A549 (cell line): ENCODE results near the gene TPPP2. TPM values are rescaled to one million over a fixed set of nuclear protein-coding genes. Genes with fewer than 3 reads are reported as not detected.
A peak's percentile ranks its signal among the peaks of the same experiment; 100 is the strongest.
"Not testable (repeated sequence)": the region's sequence is repeated elsewhere in the genome, so short reads cannot be mapped to it uniquely, and the experiment has no call there.

Experiments used
- ATAC-seq, 2 experiments: fragments of 200-7000 bp in 1 of 2; fragments of >200 bp in 1 of 2; cut with Nextera tagmentation in 1 of 2; cut with Tn5 transposase in 1 of 2; 3 replicates each; pipeline versions ENCODE4 v1.8.0 to v1.9.1; 2018 to 2020; ENCODE audit warnings: mild to moderate bottlenecking in 1 of 2, moderate library complexity in 1 of 2
- CTCF ChIA-PET: fragments of 300-600 bp; sonication (Branson Sonifier 250); formaldehyde crosslinking; extraction: SDS; loops from one replicate; lab custom pipeline; 2021; ENCODE audit warnings: antibody characterized with exemption, inconsistent platforms; lab: Yijun Ruan, JAX
- POLR2A ChIA-PET: fragments of 350-600 bp; formaldehyde crosslinking; extraction: SDS; loops from one replicate; lab custom pipeline; 2021; ENCODE audit warnings: antibody characterized with exemption, inconsistent platforms; lab: Yijun Ruan, JAX
- DNase-seq, 2 experiments: peaks; one replicate each; pipeline versions ENCODE4 v3.0.0 to v3.0.0-alpha.2; 2011 to 2016; ENCODE audit warnings: low read depth in 1 of 2, low spot score in 1 of 2
- FAIRE-seq: peaks from 2 replicates; lab custom pipeline; 2011; peaks lifted over from hg19 to GRCh38; lab: Jason Lieb, UNC
- H3K27ac ChIP-seq, 2 experiments: fragments of >200 bp; sonication (Bioruptor Twin); formaldehyde crosslinking; 3 replicates each; pipeline ENCODE4 v1.5.1; 2016 to 2017
- H3K4me1 ChIP-seq: fragments of >200 bp; sonication (Bioruptor Twin); formaldehyde crosslinking; 3 replicates; pipeline ENCODE4 v1.6.1; 2016
- H3K4me2 ChIP-seq: fragments of >200 bp; sonication (Bioruptor Twin); formaldehyde crosslinking; 3 replicates; pipeline ENCODE4 v1.6.1; 2016
- H3K4me3 ChIP-seq: fragments of >200 bp; sonication (Bioruptor Twin); formaldehyde crosslinking; 3 replicates; pipeline ENCODE4 v1.5.1; 2016
- H3K9me3 ChIP-seq: fragments of >200 bp; sonication (Bioruptor Twin); formaldehyde crosslinking; 3 replicates; pipeline ENCODE4 v1.6.1; 2016
- BHLHE40 ChIP-seq: IDR thresholded peaks from 2 replicates; pipeline ENCODE4 v1.6.1; 2012; ENCODE audit warnings: low read depth, low read length, inconsistent platforms
- CBX2 ChIP-seq: fragments of 200-600 bp; sonication (generic); IDR thresholded peaks from 2 replicates; pipeline ENCODE4 v1.6.1; 2016; ENCODE audit warnings: low read depth, mild to moderate bottlenecking, borderline replicate concordance
- CEBPB ChIP-seq, 2 experiments: fragments of >200 bp in 1 of 2; sonication (Bioruptor Twin) in 1 of 2; formaldehyde crosslinking in 1 of 2; IDR thresholded peaks; 2 replicates each; pipeline ENCODE4 v1.6.1; 2012 to 2016
- ESRRA ChIP-seq: fragments of 150-350 bp; IDR thresholded peaks from 2 replicates; pipeline ENCODE4 v1.6.1; 2014; ENCODE audit warnings: mild to moderate bottlenecking, low read length, borderline replicate concordance
- FOSL2 ChIP-seq, 2 experiments: fragments of 450-650 bp in 1 of 2; fragments of >200 bp in 1 of 2; sonication (Bioruptor Twin) in 1 of 2; formaldehyde crosslinking; IDR thresholded peaks; 2 replicates each; pipeline versions ENCODE4 v1.5.0 to v1.6.1; 2016 to 2020; ENCODE audit warnings: mild to moderate bottlenecking in 1 of 2, moderate library complexity in 1 of 2
- HOXB13 ChIP-seq: fragments of 250-450 bp; sonication (Bioruptor Pico); IDR thresholded peaks from 2 replicates; pipeline ENCODE4 v1.5.0; 2020; ENCODE audit warnings: low read depth, mild to moderate bottlenecking, moderate library complexity
- HOXB5 ChIP-seq: fragments of 250-450 bp; sonication (Bioruptor Pico); IDR thresholded peaks from 2 replicates; pipeline ENCODE4 v1.5.0; 2020; ENCODE audit warnings: mild to moderate bottlenecking, moderate library complexity
- JUNB ChIP-seq: fragments of >200 bp; sonication (Bioruptor Twin); formaldehyde crosslinking; IDR thresholded peaks from 2 replicates; pipeline ENCODE4 v1.6.1; 2016
- KDM5A ChIP-seq: fragments of 200-600 bp; sonication (generic); IDR thresholded peaks from 2 replicates; pipeline ENCODE4 v1.6.1; 2016; ENCODE audit warnings: antibody characterized with exemption, mild to moderate bottlenecking
- MAFK ChIP-seq: fragments of 450-650 bp; IDR thresholded peaks from 2 replicates; pipeline ENCODE4 v1.6.1; 2014; ENCODE audit not compliant: partially characterized antibody
- MAZ ChIP-seq: fragments of 150-350 bp; IDR thresholded peaks from 2 replicates; pipeline ENCODE4 v1.6.1; 2014; ENCODE audit warnings: antibody characterized with exemption, low read depth, low read length, borderline replicate concordance
- RNF2 ChIP-seq: fragments of 200-600 bp; sonication (generic); IDR thresholded peaks from 2 replicates; pipeline ENCODE4 v1.6.1; 2016; ENCODE audit warnings: low read depth, mild to moderate bottlenecking, antibody characterized with exemption, moderate library complexity, borderline replicate concordance
- SREBF2 ChIP-seq: fragments of 450-650 bp; IDR thresholded peaks from 2 replicates; pipeline ENCODE4 v1.6.1; 2014; ENCODE audit warnings: mild to moderate bottlenecking, moderate library complexity
- ZSCAN20 ChIP-seq: fragments of 250-450 bp; sonication (Bioruptor Pico); IDR thresholded peaks from 2 replicates; pipeline ENCODE4 v1.8.0; 2022; ENCODE audit warnings: mild to moderate bottlenecking, moderate library complexity
- WGBS: methylation state at CpG from one replicate; pipeline ENCODE4 v1.1.6; 2017; ENCODE audit errors: missing lambda C conversion rate; 5-methylcytosine and 5-hydroxymethylcytosine counted together
- polyA plus RNA-seq, 4 experiments: library from polyadenylated mRNA; depleted of rRNA in 3 of 4; stranded (reverse); fragments of >200 nt; fragmentation: RNase III in 1 of 4; extraction: RNeasy Plus Mini Kit Qiagen cat#74134 plus additional on column Dnase treatment in 1 of 4; gene quantifications; 2 replicates in 3 of 4; 3 replicates in 1 of 4; pipeline ENCODE4 v1.2.3, GENCODE V29; 2011 to 2017

TPPP2 gene
- polyA plus RNA-seq, 2 of the 4 experiments (the other 2 are of a cell fraction): not detected

- no peak overlapping the region for H3K4me2 ChIP-seq
- H3K9me3 ChIP-seq: no peaks in the 10 kb centered on the region
- ChIA-PET CTCF (interaction anchor here (0.8 to 17.7 kb wide), 7 partner anchors 11 to 146 kb away, joined by 3 to 186 read pairs (median 4); no protein-coding TSS in a partner anchor), POLR2A (no interaction called here)
- FAIRE-seq: peak; percentile 28
- no peak overlapping the region for H3K4me3 ChIP-seq
- peaks cover 16% of the 10 kb centered on the region for H3K4me1 ChIP-seq
- no peak overlapping the region for H3K27ac ChIP-seq
- no peak for ATAC-seq
- WGBS: 50% methylated on average over 2 of the region's 2 CpGs
- no peak for DNase-seq
- TF ChIP-seq SREBF2 (no peak), KDM5A (no peak), HOXB5 (CRISPR knock-in tag) (no peak), ZSCAN20 (CRISPR knock-in tag) (no peak), RNF2 (no peak), HOXB13 (CRISPR knock-in tag) (no peak)
These were observed 47.2 kb upstream of the TPPP2 start for GRCh38 chr14:20982646-20983369.

GRCh38 chr14:20985650-20986049, 44.4 kb upstream of the TPPP2 start:
- 94% methylated on average over 4 of the region's 4 CpGs for WGBS

DNA sequence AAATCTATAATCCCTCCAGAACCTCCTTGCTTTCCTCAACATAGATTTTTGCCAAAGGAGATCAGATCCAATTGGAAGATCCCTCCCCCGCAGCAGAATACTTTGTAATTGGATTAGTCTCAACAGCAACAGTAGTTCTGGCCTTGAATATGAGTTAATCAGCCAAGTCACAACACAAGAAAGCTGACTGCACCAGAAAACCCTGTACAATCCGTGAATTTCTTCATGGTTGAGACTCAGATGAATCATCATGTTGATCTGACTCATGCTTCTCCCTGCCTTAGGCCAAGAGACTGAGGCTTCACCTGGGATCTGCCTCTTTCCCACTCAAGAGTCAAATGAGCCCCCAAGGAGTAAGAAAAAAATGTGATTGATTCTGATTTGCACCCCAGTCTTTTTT, 43.2 kb upstream of the TPPP2 start:
- peak overlapping the region; percentile 43 for H3K4me2 ChIP-seq
- POLR2A ChIA-PET: interaction anchor here (0.6 kb wide), 1 partner anchor 16 kb away, joined by 5 read pairs; no protein-coding TSS in a partner anchor
- no peak overlapping the region for H3K4me3 ChIP-seq

More at GRCh38 chr14:20985650-20986049, 44.4 kb upstream of the TPPP2 start:
- H3K27ac ChIP-seq, H3K9me3 ChIP-seq, H3K4me3 ChIP-seq, FAIRE-seq, DNase-seq, POLR2A ChIA-PET, ATAC-seq, H3K4me2 ChIP-seq: not testable (repeated sequence)
- H3K4me1 ChIP-seq: peaks cover 23% of the 10 kb centered on the region
- CTCF ChIA-PET: interaction anchor here (17.7 kb wide), 1 partner anchor 13 kb away, joined by 186 read pairs; no protein-coding TSS in a partner anchor

DNA sequence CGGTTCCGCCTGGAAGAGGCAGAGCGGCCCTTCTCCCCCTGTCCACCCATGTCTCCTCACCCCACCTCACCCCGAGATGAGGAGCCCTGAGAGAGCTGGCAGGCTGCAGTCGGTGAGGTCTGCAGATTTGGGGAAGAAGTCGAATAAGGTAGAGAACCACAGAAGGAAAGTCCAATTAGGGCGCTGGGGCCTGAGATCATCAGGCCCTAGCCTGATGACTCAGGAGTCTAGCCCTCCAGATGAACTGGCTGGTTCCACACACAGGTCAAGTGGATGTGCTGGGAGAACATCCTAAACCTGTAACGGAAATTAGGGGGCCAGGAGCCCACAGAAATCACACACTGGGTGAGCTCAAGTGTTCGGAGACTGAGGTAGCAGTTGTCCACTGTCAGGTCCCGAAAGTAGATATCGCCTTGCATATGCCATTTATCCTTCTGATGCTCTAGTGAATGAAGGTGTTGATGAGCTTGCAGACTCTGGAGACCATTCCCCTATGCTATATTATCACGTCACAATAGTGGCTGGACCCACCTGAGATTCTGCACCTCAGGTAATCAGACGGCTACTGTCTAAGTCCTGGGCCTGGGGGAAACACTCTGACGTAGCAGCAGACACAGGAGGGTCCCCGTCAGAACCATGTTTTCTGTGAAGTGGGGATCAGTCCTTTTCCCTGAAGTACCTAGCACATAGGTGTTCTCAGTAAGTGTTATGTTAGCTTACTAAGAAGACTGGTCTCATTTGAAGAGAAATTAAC, 41.1 kb upstream of the TPPP2 start:
- no peaks in the 10 kb centered on the region for H3K9me3 ChIP-seq
- 82% methylated on average over 15 of the region's 15 CpGs for WGBS
- H3K4me1 ChIP-seq: peaks cover 32% of the 10 kb centered on the region
- no peak for DNase-seq
- peak overlapping the region; percentile 74 for H3K4me2 ChIP-seq
- peak overlapping the region; percentile 69 for H3K4me3 ChIP-seq
- POLR2A ChIA-PET: interaction anchor here (0.7 kb wide), 1 partner anchor 28 kb away, joined by 4 read pairs; no protein-coding TSS in a partner anchor
- TF ChIP-seq MAZ (no peak), CBX2 (no peak), BHLHE40 (no peak)
- TF ChIP-seq, all 56 proteins: peak for 0
- CTCF ChIA-PET: interaction anchor here (0.6 to 17.7 kb wide), 5 partner anchors 16 to 489 kb away, joined by 3 to 186 read pairs (median 7); no protein-coding TSS in a partner anchor
- H3K27ac ChIP-seq: peak overlapping the region; percentile 76 to 91
- FAIRE-seq: no peak
- no peak for ATAC-seq

More for the DNA sequence above, 43.2 kb upstream of the TPPP2 start:
- FAIRE-seq (no peak), ATAC-seq (peak; percentile 42 to 52; a peak in 5 of 6 replicates), DNase-seq (peak; percentile 74 to 83)
- Histone ChIP-seq H3K9me3 (no peaks in the 10 kb centered on the region), H3K27ac (peak overlapping the region; percentile 44 to 75), H3K4me1 (peaks cover 32% of the 10 kb centered on the region)
- peak; percentile 93 for TF ChIP-seq FOSL2 (IDR thresholded peaks at IDR 0.05)
- TF ChIP-seq FOSL2 (CRISPR knock-in tag; IDR thresholded peaks at IDR 0.05): peak; percentile 86
- no peak for TF ChIP-seq ESRRA
- peak; percentile 63 for TF ChIP-seq MAFK
- 0 out of 4 replicates have a peak, but pooled peaks of 1 of the 2 experiments have one; percentile 19 for TF ChIP-seq CEBPB (IDR thresholded peaks at IDR 0.05)
- peak; percentile 86 for TF ChIP-seq JUNB
- 3% methylated on average over 2 of the region's 2 CpGs for WGBS
- CTCF ChIA-PET: interaction anchor here (0.6 to 17.7 kb wide), 3 partner anchors 15 to 106 kb away, joined by 3 to 186 read pairs (median 3); no protein-coding TSS in a partner anchor
